ENCODE data around the gene ARMC2.

GRCh38 chr6:108969776-108970175 lies 121.6 kb downstream of the ARMC2 start:
- TF ChIP-seq SMC3 (IDR thresholded peaks at IDR 0.05; ENCODE audit: low read depth, low read length) (no peak), MXI1 (IDR thresholded peaks at IDR 0.05; ENCODE audit: borderline replicate concordance, low read depth, low read length) (no peak), CTCF (conservative IDR thresholded peaks at IDR 0.05; ENCODE audit: low read depth, low read length) (no peak), POLR2A (IDR thresholded peaks at IDR 0.05; ENCODE audit: low read depth, low read length) (no peak), FOS (IDR thresholded peaks at IDR 0.05; ENCODE audit: low read depth, low read length) (no peak), RAD21 (IDR thresholded peaks at IDR 0.05; ENCODE audit: low read length) (no peak), ELK1 (IDR thresholded peaks at IDR 0.05; ENCODE audit: borderline replicate concordance, low read depth, low read length) (no peak)
